Astrocyte (in vitro differentiated cells and primary cell): ENCODE results near the gene MUS81. TPM values are rescaled to one million over a fixed set of nuclear protein-coding genes. Genes with fewer than 3 reads are reported as not detected.

Experiments used
- DNase-seq: peaks from one replicate; pipeline ENCODE4 v3.0.0-alpha.2; 2010; ENCODE audit warnings: low read depth
- FAIRE-seq: peaks from 2 replicates; lab custom pipeline; 2011; peaks lifted over from hg19 to GRCh38; lab: Jason Lieb, UNC
- H2AFZ ChIP-seq: 2 replicates; pipeline ENCODE4 v1.6.0; 2012; ENCODE audit warnings: low read depth, low read length, inconsistent platforms
- H3K27ac ChIP-seq: 2 replicates; pipeline ENCODE4 v1.5.1; 2011; ENCODE audit warnings: low read depth, low read length, inconsistent platforms
- H3K27me3 ChIP-seq: 2 replicates; pipeline ENCODE4 v1.6.0; 2011; ENCODE audit warnings: low read length, inconsistent platforms; ENCODE audit not compliant: insufficient read depth
- H3K36me3 ChIP-seq: 2 replicates; pipeline ENCODE4 v1.5.1; 2011; ENCODE audit warnings: low read length, inconsistent platforms; ENCODE audit not compliant: insufficient read depth
- H3K4me1 ChIP-seq: 2 replicates; pipeline ENCODE4 v1.5.1; 2011; ENCODE audit warnings: low read length, inconsistent platforms; ENCODE audit not compliant: insufficient read depth
- H3K4me2 ChIP-seq: 2 replicates; pipeline ENCODE4 v1.6.0; 2012; ENCODE audit warnings: low read length, inconsistent platforms
- H3K4me3 ChIP-seq: 2 replicates; pipeline ENCODE4 v1.5.1; 2011; ENCODE audit warnings: low read depth, mild to moderate bottlenecking, low read length, inconsistent platforms; ENCODE audit not compliant: insufficient read depth
- H3K79me2 ChIP-seq: 2 replicates; pipeline ENCODE4 v1.6.0; 2012; ENCODE audit warnings: mild to moderate bottlenecking, low read length, inconsistent platforms; ENCODE audit not compliant: insufficient read depth
- H3K9ac ChIP-seq: 2 replicates; pipeline ENCODE4 v1.6.0; 2012; ENCODE audit warnings: mild to moderate bottlenecking, low read length, inconsistent platforms
- H3K9me3 ChIP-seq: 2 replicates; pipeline ENCODE4 v1.5.1; 2012; ENCODE audit warnings: low read depth, mild to moderate bottlenecking, low read length, inconsistent platforms; ENCODE audit not compliant: insufficient read depth
- H4K20me1 ChIP-seq: 2 replicates; pipeline ENCODE4 v1.6.0; 2012; ENCODE audit warnings: low read length, inconsistent platforms; ENCODE audit not compliant: insufficient read depth
- H3K27ac Mint-ChIP-seq: one replicate; pipeline ENCODE4 v1.8.0; 2021; ENCODE audit warnings: mild to moderate bottlenecking, mixed read lengths; ENCODE audit not compliant: unreplicated experiment
- H3K27me3 Mint-ChIP-seq: one replicate; pipeline ENCODE4 v1.8.0; 2021; ENCODE audit warnings: low read depth, mixed read lengths; ENCODE audit not compliant: unreplicated experiment
- H3K36me3 Mint-ChIP-seq: one replicate; pipeline ENCODE4 v1.8.0; 2021; ENCODE audit warnings: low read depth, mixed read lengths; ENCODE audit not compliant: unreplicated experiment
- H3K4me1 Mint-ChIP-seq: one replicate; pipeline ENCODE4 v1.8.0; 2021; ENCODE audit warnings: low read depth, mixed read lengths; ENCODE audit not compliant: unreplicated experiment
- H3K4me3 Mint-ChIP-seq: one replicate; pipeline ENCODE4 v1.8.0; 2021; ENCODE audit warnings: mild to moderate bottlenecking, moderate library complexity, mixed read lengths; ENCODE audit not compliant: unreplicated experiment
- H3K9me3 Mint-ChIP-seq: one replicate; pipeline ENCODE4 v1.8.0; 2021; ENCODE audit warnings: mild to moderate bottlenecking, mixed read lengths; ENCODE audit not compliant: unreplicated experiment
- CTCF ChIP-seq: IDR thresholded peaks from 2 replicates; pipeline ENCODE4 v1.5.1; 2011; ENCODE audit warnings: low read depth, mild to moderate bottlenecking, inconsistent platforms, low read length, moderate library complexity; ENCODE audit not compliant: insufficient read depth
- EZH2 ChIP-seq: IDR thresholded peaks from 2 replicates; pipeline ENCODE4 v1.6.1; 2012; ENCODE audit warnings: mild to moderate bottlenecking, low read length, inconsistent platforms; ENCODE audit not compliant: insufficient read depth
- total RNA-seq: library from RNA; stranded (reverse); gene quantifications from 2 replicates; pipeline ENCODE4 v1.2.1, GENCODE V29; 2021

The MUS81 gene
- total RNA-seq, 1 donor from 2014 or later, result 59.9 TPM

- Histone ChIP-seq H3K9ac (no peak overlapping the region), H3K9me3 (no peaks in the 10 kb centered on the region), H3K4me1 (peaks cover 46% of the 10 kb centered on the region), H3K4me2 (no peak overlapping the region), H4K20me1 (peaks cover 41% of the 10 kb centered on the region), H3K4me3 (no peak overlapping the region), H3K27me3 (no peaks in the 10 kb centered on the region), H3K27ac (no peak overlapping the region), H2AFZ (no peak overlapping the region), H3K36me3 (peaks cover 14% of the 10 kb centered on the region), H3K79me2 (peaks cover 36% of the 10 kb centered on the region)
- H3K4me1 Mint-ChIP-seq, result peaks cover 22% of the 10 kb centered on the region
- no peak for TF ChIP-seq EZH2
- TF ChIP-seq CTCF, result no peak
- FAIRE-seq (no peak), DNase-seq (no peak)
- H3K4me3 Mint-ChIP-seq, result no peak overlapping the region
- H3K36me3 Mint-ChIP-seq, result peaks cover 14% of the 10 kb centered on the region
- no peaks in the 10 kb centered on the region for H3K27me3 Mint-ChIP-seq
- no peak overlapping the region for H3K27ac Mint-ChIP-seq
- no peaks in the 10 kb centered on the region for H3K9me3 Mint-ChIP-seq
Measured at GRCh38 chr11:65885231-65885630, 25.0 kb downstream of the MUS81 start.

- Mint-ChIP-seq H3K36me3 (peaks cover 12% of the 10 kb centered on the region), H3K27me3 (no peaks in the 10 kb centered on the region), H3K4me3 (peak overlapping the region; percentile 97), H3K27ac (no peak overlapping the region), H3K9me3 (no peaks in the 10 kb centered on the region), H3K4me1 (peaks cover 22% of the 10 kb centered on the region)
- no peak overlapping the region for H3K4me3 ChIP-seq
- DNase-seq (no peak), FAIRE-seq (no peak)
- peaks cover 42% of the 10 kb centered on the region for H3K4me1 ChIP-seq
- TF ChIP-seq EZH2 (no peak), CTCF (no peak)
- peaks cover 36% of the 10 kb centered on the region for H3K79me2 ChIP-seq
- no peaks in the 10 kb centered on the region for H3K9me3 ChIP-seq
- peaks cover 14% of the 10 kb centered on the region for H3K36me3 ChIP-seq
- peak overlapping the region; percentile 99 for H3K4me2 ChIP-seq
- H3K9ac ChIP-seq, result no peak overlapping the region
- no peak overlapping the region for H2AFZ ChIP-seq
- H4K20me1 ChIP-seq, result peaks cover 45% of the 10 kb centered on the region
- no peaks in the 10 kb centered on the region for H3K27me3 ChIP-seq
- no peak overlapping the region for H3K27ac ChIP-seq
Measured at GRCh38 chr11:65885808-65886536, 25.7 kb downstream of the MUS81 start.
